ENCODE measurements around the gene MEOX1. TPM values are rescaled to one million over a fixed set of nuclear protein-coding genes. Genes with fewer than 3 reads are reported as not detected.

Gene MEOX1
- total and polyA plus RNA-seq, 8 donors = 1.2 to 5.1 (median 2.6) TPM; not detected in 3

DNA sequence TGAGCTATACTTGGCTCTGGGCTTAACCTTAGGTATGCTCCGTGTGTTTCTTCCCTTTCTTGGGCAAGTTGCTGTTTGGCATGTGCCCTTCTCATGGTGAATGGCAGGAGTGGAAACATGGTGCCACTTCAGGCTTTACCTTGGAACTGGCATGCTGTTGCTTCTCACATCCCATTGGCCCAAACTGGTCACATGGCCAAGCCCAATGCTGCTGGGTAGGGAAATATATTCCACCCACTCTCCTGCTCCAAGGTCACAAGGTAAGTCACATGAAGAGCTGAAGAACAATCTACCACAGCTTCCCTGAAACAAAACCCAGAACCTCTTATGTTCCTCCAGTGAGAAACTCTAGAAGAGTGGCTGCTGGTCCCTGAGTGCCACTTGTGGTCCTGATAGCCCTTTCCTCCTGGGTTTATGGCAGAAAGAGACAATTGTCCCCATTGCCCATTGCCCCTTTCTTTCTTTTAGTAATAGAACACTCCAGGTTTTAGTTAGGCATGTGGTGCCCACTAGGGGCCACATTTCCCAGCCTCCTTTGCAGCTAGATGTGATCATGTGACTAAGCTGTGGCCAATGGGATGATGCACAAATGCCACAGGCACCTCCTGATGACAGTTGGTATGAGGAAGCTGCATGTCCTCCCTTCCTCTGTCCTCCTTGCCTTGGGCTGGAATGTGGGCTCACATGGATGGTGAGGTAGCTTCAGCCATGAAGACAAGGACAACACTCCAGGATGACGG, 50.3 kb downstream of the MEOX1 start:
- Histone ChIP-seq H3K27me3 (no peaks in the 10 kb centered on the region), H3K27ac (no peak overlapping the region), H3K36me3 (no peaks in the 10 kb centered on the region), H3K4me3 (no peak overlapping the region), H3K4me1 (peaks cover 0 to 18% (median 7%) of the 10 kb centered on the region in 4 donors), H3K9me3 (no peaks in the 10 kb centered on the region)
- TF ChIP-seq POLR2A (IDR thresholded peaks at IDR 0.05) (no peak), POLR2AphosphoS5 (IDR thresholded peaks at IDR 0.05) (no peak), EP300 (IDR thresholded peaks at IDR 0.05) (no peak)
- TF ChIP-seq, protein P1, sequence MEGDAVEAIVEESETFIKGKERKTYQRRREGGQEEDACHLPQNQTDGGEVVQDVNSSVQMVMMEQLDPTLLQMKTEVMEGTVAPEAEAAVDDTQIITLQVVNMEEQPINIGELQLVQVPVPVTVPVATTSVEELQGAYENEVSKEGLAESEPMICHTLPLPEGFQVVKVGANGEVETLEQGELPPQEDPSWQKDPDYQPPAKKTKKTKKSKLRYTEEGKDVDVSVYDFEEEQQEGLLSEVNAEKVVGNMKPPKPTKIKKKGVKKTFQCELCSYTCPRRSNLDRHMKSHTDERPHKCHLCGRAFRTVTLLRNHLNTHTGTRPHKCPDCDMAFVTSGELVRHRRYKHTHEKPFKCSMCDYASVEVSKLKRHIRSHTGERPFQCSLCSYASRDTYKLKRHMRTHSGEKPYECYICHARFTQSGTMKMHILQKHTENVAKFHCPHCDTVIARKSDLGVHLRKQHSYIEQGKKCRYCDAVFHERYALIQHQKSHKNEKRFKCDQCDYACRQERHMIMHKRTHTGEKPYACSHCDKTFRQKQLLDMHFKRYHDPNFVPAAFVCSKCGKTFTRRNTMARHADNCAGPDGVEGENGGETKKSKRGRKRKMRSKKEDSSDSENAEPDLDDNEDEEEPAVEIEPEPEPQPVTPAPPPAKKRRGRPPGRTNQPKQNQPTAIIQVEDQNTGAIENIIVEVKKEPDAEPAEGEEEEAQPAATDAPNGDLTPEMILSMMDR (IDR thresholded peaks at IDR 0.05) = no peak
- intact Hi-C loops (cut with DNase I; ENCODE audit: low total_unique reads) = no loop called here
- WGBS, 5 donors = 81 to 98% (median 92%) methylated on average over 2 of the region's 2 CpGs
- no peak for DNase-seq

DNA sequence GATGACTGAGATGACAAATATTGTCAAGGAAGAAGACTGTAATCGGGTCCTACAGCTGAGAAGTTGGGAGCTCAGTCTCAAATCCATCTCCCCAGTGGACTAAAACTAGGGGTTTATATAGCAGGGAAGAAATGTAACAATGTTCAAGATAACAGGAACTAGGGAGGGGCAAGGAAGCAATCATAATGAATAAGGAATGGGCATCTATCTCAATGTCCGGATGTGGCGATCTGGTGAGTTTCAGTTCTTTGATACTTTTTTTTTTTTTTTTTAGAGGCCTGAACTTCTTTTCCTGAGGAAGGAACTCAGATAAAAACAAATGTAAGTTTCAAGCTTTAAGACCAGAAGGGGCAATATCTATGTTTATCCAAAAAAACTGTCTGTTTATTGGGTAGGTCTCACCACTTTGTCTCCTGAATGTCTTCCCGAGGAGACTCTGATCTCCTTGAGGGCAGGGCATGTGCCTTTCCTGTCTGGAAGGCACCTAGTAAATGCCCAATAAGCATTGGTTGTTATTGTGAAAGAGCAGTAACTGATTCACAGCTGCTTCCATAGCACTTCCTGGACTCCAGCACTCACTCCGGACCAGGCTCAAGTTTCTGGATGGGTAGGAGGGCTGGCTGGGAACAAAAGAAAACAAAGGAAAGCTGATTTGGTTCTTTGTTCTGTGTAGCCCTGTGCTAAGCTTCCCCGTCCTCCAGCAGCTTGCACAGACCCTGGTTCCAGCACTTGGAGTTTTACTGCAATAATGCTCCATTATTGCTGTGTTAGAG, 51.9 kb downstream of the MEOX1 start:
- no peak overlapping the region for H3K4me3 ChIP-seq
- DNase-seq = no peak
- H3K27me3 ChIP-seq = no peaks in the 10 kb centered on the region
- peaks cover 0 to 11% (median 4%) of the 10 kb centered on the region in 4 donors for H3K4me1 ChIP-seq
- no peak overlapping the region for H3K27ac ChIP-seq
- intact Hi-C loops (cut with DNase I; ENCODE audit: low total_unique reads) = no loop called here
- 66 to 79% (median 69%) methylated on average over 6 of the region's 6 CpGs for WGBS, 5 donors
- no peaks in the 10 kb centered on the region for H3K36me3 ChIP-seq
- no peaks in the 10 kb centered on the region for H3K9me3 ChIP-seq
- TF ChIP-seq, protein P1 (IDR thresholded peaks at IDR 0.05) = no peak
- TF ChIP-seq POLR2A (IDR thresholded peaks at IDR 0.05) = no peak
- TF ChIP-seq EP300 (IDR thresholded peaks at IDR 0.05) = no peak
- no peak for TF ChIP-seq POLR2AphosphoS5 (IDR thresholded peaks at IDR 0.05)

DNA sequence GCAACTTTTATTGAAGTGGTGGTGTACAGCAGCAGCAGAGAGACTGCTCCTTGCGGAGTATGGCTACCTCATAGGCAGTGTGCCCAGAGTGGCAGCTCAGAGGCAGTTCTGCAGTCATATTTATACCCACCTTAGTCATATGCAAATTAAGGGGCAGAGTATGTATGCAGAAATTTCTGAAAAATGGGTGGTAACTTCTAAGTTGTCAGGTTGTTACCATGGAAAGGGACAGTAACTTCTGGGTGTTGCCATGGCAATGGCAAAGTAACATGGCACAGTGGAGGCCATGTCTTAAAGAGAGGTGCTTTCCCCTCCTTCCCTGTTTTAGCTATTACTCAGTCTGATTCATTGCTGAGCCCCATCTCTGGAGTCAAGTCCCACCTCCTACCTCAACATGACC, 53.4 kb downstream of the MEOX1 start:
- TF ChIP-seq EP300 (IDR thresholded peaks at IDR 0.05) = no peak
- no peak for TF ChIP-seq POLR2A (IDR thresholded peaks at IDR 0.05)
- TF ChIP-seq, protein P1 (IDR thresholded peaks at IDR 0.05) = no peak
- no peak for TF ChIP-seq POLR2AphosphoS5 (IDR thresholded peaks at IDR 0.05)
- Histone ChIP-seq H3K27ac (no peak overlapping the region), H3K36me3 (no peaks in the 10 kb centered on the region), H3K4me1 (peaks cover 0 to 4% (median 0%) of the 10 kb centered on the region in 4 donors), H3K4me3 (no peak overlapping the region), H3K9me3 (no peaks in the 10 kb centered on the region), H3K27me3 (no peaks in the 10 kb centered on the region)
- DNase-seq = no peak
- 88 to 96% (median 92%) methylated on average over 1 of the region's 1 CpG for WGBS, 5 donors
- intact Hi-C loops (cut with DNase I; ENCODE audit: low total_unique reads) = no loop called here

DNA sequence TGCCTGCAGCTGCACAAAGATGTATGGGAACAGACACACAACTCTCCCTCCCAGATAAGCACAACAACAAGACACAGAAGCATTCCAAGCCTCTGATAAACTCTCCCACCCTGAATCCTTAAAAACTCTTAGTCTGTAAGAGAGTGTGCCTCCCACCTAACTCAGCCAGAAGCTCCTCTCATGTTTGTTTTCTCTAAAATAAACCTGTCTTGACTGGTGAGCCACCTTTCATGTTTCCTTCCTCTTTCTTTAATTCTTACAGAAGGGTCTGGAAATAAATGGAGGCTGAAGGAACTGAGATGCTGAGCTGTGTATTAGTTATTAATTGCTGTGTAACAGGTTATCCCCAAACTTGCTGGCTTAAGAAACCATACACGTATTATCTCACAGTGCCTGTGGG, 57.2 kb downstream of the MEOX1 start:
- H3K27ac ChIP-seq = no peak overlapping the region
- H3K36me3 ChIP-seq = no peaks in the 10 kb centered on the region
- no peaks in the 10 kb centered on the region for H3K9me3 ChIP-seq
- TF ChIP-seq POLR2AphosphoS5 (IDR thresholded peaks at IDR 0.05) (no peak), POLR2A (IDR thresholded peaks at IDR 0.05) (no peak), EP300 (IDR thresholded peaks at IDR 0.05) (no peak)
- TF ChIP-seq, protein P1 (IDR thresholded peaks at IDR 0.05) = no peak
- H3K4me1 ChIP-seq = peaks cover 0 to 13% (median 0%) of the 10 kb centered on the region in 4 donors
- WGBS, 5 donors = 80 to 100% (median 88%) methylated on average over 1 of the region's 1 CpG
- intact Hi-C loops (cut with DNase I; ENCODE audit: low total_unique reads) = no loop called here
- no peak for DNase-seq
- no peaks in the 10 kb centered on the region for H3K27me3 ChIP-seq
- no peak overlapping the region for H3K4me3 ChIP-seq

Measured in stomach (tissue), 9 donors.